GM18502 (cell line): ENCODE measurements around the gene FAM156B.
"Not testable (repeated sequence)": the region's sequence is repeated elsewhere in the genome, so short reads cannot be mapped to it uniquely, and the experiment has no call there.

Experiments
- ATAC-seq: cut with Tn5 transposase; IDR thresholded peaks from one replicate; pipeline ENCODE4 v1.9.1; 2021; ENCODE audit warnings: mild to moderate bottlenecking; ENCODE audit not compliant: unreplicated experiment, poor library complexity

Gene FAM156B, protein sequence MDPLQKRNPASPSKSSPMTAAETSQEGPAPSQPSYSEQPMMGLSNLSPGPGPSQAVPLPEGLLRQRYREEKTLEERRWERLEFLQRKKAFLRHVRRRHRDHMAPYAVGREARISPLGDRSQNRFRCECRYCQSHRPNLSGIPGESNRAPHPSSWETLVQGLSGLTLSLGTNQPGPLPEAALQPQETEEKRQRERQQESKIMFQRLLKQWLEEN

DNA sequence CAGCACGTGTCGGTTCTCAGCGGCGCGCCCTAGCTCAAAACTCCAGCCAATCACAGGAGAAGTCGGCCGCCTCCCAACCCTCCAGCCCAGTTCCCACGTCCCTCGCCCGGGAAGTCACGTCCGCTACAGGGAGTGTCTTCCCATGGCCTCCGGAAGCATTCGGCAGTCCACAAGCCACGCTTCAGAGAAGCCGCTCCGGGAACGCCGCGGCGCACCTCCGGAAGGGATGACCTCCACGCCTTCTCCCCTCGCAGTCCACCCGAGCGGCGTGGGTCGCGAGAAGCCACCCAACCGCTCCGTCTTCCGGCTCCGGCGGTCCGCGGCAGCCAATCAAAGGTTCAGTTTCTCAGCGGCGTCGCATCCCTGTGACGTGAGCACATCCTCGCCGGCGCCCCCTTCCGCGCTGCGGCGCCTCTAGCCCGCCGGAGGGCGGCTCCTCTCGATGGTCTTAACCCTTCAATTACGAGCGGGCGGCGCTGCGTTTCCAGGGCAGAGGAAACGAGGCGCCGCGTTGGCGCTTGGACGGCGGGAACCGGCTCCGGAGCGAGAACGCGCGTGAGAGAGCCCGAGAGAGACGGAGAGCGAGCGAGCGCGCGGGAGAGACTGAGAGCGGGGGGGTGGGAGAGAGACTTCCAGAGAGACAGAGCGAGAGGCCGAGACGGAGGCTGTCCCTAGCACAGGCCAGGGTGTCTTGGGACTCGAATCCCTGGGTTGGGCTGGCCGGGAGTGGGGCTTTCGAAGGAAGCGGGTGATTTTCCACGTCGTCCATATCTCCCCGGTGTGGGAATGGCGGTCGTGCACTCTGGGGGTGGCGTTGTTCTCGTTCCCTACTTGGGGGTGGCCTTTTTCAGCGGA lies at the start of gene FAM156B:
Gene FAM156B (plus strand): TSS at position 476 of the 855 bp plus-strand sequence. CDS start 9,896 bp downstream, outside the sequence.
- ATAC-seq, result peak; percentile 87

DNA sequence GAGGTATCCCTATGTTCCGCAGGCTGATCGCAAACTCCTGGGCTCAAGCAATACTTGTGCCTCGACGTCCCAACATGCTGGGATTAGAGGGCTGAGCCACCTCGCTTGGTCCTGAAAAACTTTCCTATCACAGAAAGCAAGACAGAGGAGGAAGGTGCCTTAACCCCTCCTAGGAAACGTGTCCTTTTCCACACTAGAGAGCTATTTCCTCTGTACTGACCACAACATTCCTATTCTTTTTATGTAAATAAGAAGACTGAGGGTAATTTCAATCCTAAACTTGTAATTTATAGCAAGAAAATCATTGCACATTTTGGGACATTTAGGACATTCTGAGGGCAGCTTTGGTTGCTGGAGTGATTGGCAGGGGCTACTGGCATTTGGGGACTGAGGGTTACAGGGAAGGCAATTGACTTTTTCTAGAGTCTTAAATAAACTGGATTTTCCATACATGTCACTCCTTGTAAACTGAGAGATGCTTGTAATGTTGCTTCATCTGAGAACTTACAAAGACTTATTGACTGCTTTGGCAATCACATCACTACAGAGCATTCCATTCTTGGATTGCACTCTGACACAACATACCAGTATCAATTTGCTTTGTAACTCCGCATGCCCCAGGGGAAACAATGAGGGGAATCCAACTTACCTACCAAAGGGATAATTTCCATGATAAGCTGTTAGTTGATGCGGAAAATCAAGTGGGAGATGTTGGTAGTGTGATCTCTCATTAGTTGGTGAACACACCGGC lies 44.8 kb upstream of the FAM156B start:
- no peak for ATAC-seq

DNA sequence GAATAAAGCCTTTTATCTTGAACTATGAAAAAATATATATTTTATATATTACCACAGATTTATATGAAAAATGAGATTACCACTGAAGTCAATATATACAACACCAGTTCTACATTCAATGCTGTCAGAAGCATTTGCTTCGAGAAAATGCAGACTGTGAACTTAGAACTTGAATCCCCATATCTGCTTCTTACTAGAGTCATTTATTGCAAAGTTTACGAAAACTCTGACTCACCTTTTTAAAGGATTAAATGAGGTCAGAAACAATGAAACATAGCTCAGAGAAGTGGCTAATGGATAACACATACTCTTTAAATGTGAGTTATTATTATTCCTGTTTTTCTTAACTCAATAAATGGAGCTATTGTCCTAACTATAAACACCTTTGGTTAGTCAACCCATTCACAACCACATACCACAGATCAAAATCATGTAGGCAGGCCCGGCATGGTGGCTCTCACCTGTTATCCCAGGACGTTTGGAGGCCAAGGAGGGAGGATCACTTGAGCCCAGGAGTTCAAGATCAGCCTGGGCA lies 40.1 kb upstream of the FAM156B start:
- not testable (repeated sequence) for ATAC-seq

DNA sequence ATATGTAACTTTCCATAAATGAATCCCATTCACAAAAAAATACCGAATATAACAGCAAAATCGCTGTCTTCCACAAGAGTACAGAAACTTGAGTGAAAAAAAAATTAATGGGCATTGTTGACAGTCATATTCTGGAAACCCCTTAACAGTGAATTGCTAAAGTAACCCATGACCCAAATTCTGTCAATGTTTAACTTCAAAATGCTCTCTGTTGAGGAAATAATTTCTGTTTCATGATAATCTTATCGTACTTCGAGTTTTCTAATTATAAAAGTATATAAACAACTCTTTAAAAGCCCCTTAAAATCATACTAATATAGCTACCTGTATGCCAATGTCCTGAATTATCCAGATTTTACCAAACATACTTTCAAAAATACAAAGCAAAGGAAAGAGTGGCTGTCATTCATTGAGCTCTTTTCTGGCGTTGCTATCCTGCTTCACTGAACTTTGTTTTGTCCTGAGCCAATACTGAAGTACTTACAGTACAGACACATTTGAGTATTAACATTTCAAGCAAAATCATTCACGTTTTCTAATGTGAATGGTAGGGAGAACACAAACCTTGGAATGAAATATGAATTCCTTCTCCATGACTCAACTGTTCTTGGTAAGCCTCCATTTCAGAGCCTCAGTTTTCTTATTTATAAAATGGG lies 31.7 kb upstream of the FAM156B start:
- ATAC-seq, result no peak

DNA sequence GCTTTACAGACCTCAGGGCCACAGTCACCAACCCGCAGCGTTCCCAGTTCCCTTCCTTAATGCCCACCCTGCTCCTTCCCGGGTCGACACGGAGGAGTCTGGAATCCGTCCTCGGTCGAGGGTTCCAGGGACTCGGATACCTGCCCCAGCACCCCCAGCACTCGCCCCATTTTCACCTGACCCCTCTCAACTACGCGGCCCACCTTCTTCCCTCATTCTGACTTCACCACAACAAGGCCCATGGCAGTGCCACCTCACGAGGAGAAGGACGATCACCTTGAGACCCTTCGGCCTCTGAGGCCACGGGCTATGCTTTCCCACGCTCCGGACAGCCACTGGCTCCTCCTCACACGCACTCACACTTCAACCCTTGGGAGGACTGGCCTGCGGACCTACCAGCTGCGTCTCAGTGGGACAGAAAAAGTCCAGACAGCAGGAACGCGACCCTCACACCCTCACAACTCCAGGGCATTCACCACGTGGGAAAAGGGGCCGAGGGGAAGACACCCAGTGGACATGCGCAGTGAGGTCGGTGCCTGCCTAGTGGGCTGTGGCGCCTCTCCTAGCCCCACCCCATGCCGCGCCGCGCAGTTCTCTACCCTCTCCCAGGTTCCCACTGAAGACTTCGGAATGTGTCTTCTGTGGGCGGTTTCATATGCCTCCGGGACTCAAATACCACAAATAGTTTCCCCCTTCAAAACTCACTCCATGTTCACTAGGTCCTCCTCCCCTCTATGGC lies 29.4 kb upstream of the FAM156B start, which contains the start of gene XAGE3:
Gene XAGE3 (minus strand): TSS at position 474 of the 739 bp plus-strand sequence. CDS start 950 bp downstream, outside the sequence.
- ATAC-seq, result no peak

DNA sequence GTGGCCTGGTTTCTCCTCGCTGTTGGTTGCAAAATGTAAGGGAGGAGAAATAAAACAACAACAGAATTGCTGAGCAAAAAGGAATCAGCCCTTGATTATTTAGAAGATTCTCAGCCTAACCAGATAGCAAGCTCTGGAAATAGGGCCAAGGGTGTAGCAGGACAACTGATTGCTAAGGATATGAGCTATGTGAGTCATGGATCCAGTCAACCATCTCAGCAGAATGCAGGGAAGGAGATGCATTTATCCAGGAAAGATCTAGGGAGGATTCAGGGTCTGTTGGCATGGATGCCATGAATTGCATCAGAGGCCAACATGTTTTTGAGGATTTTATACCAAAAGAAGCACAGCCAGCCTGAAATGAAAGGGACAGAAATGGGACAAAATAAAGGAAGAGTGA lies 27.1 kb upstream of the FAM156B start:
- no peak for ATAC-seq

DNA sequence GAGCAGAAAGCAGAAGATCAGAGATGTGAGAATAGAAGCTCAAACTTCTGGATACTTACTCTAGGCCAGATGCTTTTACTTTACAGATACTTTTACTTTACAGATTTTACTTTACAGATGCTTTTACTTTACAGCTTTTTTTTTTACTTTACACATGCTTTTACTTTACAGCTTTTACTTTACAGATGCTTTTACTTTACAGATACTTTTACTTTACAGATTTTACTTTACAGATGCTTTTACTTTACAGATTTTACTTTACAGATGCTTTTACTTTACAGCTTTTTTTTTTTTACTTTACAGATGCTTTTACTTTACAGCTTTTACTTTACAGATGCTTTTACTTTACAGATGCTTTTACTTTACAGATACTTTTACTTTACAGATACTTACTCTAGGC lies 23.3 kb upstream of the FAM156B start:
- not testable (repeated sequence) for ATAC-seq

DNA sequence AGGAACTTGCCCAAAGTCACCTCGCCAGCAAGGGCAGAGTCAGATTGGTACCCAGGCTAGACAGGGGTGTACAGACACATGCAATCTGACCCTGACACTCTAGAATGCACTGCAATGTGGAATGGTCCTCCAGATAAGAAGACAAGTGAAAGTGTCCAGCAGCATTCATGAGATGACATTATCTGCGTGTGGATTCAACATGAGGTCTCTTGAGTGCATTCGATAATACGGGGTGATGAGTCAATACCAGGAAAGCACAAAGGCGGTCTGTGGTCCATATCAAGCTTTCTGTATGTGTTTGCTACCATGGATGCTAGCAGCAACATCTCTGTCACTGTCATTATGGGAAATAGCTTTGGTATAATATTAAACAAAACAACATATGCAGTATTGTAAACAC lies 22.5 kb upstream of the FAM156B start:
- no peak for ATAC-seq

DNA sequence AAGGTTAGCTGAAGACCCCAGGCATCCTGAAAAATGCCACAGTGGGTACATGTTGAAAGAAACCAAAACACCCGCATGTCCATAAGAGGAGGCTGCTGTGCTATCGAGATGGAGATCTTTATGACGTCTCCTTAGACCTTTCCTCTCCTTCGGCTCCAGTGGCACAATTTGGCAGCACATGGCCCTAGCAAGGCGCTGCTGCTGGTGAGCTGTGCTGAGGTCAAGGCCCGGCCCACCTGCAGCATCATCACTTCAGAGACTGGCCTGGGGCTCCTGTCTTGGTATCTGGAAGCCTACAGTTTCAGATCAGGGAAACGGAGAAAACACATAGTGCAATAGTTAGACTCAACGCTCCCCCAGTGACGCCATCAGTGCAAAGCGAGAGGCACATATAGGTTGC lies 21.7 kb upstream of the FAM156B start:
- not testable (repeated sequence) for ATAC-seq

DNA sequence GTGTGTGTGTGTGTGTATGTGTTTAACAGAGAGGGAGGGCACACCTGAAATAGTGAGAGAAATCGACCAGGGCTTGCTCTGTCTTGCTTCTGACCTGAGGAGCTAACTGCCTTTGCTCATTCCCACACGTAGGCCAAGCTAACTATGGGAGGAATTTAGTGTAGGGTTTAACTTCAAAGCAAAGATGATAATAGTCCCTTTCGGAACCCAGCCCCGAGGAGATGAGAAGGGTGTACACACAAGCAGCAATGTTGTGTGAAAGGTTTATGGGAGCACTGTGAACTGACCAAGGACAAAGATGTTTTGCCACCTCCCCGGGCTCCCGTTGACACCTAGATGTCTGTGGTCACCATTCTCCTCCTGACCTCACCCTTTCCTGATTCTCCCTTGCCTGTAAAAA lies 20.7 kb upstream of the FAM156B start:
- ATAC-seq, result not testable (repeated sequence)

DNA sequence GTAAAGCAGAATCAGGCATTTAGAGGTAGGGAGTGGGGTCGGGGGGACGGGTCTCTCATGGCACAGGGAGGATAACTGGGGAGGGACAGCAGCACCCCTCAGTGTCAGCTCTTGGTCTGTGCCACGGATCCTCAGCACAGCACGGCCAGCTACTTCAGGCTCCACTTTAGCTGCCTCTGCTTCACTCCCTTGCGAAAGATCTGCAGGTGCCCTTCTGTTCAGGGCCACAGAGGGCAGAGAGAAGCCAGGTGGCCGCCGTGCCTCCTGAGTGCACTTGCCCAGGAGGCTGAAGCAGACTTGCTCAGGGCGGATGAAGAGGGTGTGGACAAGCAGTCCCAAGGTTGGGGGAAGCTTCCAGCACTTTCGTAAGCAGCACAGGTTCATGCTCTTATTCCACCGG lies 9.7 kb upstream of the FAM156B start:
- ATAC-seq, result not testable (repeated sequence)

DNA sequence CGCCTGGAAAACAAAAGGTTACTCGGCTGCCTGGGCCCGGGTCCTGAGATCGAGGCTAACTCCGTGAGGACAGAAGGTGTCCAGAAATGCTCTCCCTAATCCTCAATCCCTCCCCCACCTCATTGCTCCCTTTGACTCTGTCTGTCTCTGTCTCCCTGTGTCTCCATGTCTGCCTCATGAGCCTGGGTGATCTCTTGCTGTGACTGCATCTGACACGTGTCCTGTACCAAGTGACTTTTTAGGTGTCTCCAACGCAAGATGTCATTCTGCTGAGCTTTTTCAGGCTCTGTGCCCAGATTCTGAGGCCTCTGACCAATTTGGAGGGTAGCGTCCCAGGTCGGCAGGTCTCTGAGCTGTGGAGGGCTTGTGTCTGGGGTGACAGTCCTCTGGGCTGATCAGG lies 9.0 kb upstream of the FAM156B start:
- ATAC-seq, result not testable (repeated sequence)

DNA sequence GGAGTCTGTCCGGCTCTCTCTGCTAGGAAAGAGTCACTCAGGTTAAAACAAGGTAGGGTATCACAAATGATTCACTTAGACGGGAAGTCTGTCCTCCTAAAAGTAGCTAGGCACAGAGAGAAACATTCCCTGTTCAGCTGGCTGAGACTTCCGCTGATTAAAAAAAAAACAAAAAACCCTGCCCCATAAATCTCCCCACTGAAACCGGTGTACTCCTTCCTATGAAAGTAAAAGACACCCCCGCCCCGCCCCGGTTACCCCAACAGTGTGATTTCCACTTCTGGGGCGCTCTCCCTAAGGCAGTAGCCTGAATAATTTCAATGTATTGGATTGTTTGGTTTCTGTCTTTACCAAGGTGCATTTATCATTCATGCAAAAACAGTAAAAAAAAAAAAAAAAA lies 692 bp upstream of the FAM156B start:
- peak; percentile 38 for ATAC-seq

DNA sequence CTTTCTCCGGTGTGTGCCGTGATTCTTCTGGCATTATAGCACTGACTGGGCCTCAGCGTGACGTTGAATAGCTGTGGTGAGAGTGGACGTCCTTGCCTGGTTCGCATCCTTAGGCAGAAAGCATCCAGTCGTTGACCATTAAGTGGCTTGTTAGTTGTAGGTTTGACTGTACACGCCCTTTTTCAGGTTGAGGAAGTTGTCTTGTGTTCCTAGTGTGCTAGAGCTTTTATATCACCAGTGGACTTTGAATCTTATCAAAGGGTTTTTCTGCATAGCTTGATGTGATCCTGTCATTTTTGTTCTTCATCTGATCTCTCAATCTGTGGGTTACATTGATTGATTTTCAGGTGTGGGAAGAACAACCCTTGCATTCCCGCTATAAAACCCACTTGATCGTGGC lies 8.4 kb downstream of the FAM156B start:
- not testable (repeated sequence) for ATAC-seq

DNA sequence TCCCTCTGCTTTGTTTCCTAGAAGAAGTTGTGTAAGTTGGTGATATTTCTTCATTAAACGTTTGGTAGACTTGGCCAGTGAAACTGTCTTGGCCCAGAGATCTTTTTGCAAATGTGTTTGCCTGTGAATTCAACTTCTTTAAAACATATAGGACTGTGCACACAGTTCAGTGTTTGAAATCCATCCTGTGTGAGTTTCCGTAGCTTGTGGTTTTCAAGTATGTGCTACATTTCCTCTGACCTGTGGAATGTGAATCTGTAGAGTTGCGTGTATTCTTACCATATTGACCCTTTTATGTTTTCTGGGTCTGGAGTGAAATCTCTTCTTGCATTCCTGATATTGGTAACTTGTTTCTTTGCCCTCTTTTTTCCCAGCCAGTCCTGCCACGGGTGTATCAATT lies 8.9 kb downstream of the FAM156B start:
- ATAC-seq, result not testable (repeated sequence)

DNA sequence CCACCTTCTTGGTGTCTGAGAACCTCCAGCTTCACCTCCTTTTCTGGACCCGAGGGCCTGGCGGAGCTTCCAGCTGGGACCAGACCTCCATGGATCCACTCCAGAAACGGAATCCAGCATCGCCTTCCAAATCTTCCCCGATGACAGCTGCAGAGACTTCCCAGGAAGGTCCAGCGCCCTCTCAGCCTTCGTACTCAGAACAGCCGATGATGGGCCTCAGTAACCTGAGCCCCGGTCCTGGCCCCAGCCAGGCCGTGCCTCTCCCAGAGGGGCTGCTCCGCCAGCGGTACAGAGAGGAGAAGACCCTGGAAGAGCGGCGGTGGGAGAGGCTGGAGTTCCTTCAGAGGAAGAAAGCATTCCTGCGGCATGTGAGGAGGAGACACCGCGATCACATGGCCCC lies 10.0 kb downstream of the FAM156B start:
- ATAC-seq, result not testable (repeated sequence)

DNA sequence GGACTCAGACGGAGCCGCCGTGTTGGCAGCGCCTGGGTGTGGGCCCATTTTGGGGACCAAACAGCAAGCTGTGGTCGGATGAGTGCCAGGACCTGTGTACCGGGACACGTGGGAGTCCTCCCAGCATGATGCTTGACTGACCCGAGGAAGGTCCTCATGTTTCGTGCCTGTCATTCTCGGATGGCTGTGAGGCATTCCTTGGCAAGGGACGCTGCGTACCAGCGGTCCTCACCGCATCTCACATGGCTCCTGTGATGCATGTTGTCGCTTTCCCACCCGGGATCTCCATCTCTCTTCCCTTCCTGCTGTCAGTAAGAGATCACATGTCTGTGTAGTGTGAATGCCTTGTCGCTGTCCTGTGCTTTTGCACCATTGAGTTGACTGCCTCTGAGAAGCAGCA lies 10.8 kb downstream of the FAM156B start:
- not testable (repeated sequence) for ATAC-seq

DNA sequence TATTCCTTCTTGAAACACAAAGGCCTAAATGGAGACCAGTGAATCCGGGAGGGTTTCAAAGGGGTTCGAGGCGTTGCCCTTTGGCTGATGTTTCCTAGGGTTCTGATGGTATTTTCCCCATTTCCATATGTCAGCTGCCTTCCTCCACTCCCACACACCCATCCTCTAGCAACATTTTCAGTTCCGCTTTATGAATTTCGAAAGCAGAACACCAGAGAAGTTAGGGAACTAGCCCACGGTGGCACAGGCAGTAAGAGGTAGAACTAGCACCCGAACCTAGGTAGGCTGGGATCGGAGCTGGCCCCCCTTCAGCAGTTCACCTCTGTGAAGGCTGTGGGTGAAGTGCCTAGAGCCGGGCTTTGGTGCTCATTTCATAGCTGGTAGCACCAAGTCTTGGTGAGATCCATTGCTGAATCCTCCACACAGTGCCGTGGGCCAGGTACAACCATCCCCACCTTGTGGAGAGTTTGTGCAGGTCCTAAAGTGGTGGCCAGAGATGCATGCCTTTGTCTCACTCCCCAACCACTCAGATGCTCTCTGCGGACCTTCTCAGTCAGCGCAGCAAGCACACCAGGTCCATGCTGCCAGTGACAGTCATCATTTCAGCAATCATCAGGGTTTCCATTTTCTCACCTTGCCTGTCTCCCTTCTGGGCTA lies 12.3 kb downstream of the FAM156B start:
- not testable (repeated sequence) for ATAC-seq

DNA sequence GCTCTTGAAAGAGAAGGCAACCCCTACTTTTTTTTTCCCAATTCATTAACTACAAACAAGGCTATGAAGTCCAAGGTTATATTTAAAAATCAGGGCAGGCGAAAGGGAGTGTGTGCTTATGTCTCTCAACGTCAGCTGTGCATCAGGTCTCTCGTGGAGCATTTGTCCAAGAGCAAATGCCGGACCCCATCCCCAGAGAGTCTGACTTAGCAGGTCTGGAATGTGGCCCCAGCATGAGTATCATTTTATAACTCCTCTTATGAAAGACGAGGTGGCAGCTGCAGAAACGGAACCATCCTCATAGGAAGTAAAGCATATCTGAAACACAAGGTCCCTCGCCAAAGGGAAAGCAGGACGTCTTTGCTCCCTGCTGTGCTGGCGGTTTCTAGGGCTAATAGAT lies 16.6 kb downstream of the FAM156B start:
- ATAC-seq, result not testable (repeated sequence)
